Activated CD4-positive, alpha-beta T cell treated with anti-CD3 and anti-CD28 coated beads, Interleukin-2, amount 50 U/mL, for 48 hours (primary cell): ENCODE results near the gene PLP1.
"Not testable (repeated sequence)": the region's sequence is repeated elsewhere in the genome, so short reads cannot be mapped to it uniquely, and the experiment has no call there.

Source experiments
- DNase-seq, 2 experiments: peaks; one replicate each; pipeline ENCODE4 v3.0.0-alpha.2; 2020

Gene PLP1

DNA sequence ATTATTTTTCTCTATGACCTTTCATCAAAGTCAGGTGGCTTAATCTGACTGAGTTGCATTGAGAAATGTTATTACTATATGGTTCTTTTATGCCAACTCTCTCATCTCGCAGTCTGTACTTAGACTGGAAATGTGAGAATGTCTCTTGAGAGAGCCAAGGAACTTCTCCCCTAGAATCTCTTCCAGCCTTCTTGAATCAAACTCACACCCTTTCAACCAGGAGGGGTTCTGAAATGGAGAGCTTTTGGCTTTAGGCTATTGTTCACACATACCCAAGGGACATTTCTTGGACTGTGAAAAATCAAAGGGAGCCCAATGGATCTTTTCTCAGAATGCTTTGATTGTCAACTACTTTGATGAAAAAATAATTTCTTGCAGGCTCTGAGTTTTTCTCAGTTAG, 5.1 kb downstream of the PLP1 start:
- no peak for DNase-seq

DNA sequence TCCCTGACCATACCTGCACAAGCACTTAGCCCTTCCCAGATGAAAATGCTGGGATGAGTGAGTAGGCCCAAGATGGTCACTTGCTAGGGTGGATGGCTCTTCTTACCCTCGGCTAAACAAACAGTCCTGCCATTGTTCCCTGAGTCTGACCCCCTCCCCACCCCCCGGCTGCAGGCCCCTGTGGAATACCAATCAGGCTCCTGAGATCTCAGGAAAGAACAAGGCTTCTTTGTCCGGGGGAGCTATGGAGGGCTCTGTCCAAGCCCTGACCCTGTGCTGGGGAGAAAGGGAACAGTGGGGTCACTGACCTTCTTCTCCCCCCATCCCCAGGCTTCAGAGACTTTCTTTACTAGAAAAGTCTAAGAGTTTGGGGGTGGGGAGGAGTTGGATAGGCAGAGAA, 6.0 kb downstream of the PLP1 start:
- no peak for DNase-seq

DNA sequence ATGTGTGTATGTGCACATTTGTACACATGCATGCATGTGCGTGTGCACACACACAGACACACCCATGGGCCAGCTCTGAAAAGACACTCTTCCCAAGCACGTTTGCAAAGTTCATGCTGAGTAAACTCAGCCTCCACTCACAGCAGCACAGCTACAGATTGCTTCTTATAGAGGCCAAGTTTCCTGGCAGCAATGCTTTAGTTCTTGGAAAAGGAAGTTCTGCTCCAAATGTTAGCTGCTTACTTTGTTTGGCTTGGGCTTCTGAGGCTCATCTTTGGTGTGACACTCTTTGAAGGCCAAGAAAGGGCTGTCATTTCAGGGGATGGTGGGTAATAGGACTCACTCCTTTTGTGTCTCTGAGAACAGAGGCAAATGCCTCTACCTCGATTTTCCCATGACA, 6.6 kb downstream of the PLP1 start:
- DNase-seq: no peak

DNA sequence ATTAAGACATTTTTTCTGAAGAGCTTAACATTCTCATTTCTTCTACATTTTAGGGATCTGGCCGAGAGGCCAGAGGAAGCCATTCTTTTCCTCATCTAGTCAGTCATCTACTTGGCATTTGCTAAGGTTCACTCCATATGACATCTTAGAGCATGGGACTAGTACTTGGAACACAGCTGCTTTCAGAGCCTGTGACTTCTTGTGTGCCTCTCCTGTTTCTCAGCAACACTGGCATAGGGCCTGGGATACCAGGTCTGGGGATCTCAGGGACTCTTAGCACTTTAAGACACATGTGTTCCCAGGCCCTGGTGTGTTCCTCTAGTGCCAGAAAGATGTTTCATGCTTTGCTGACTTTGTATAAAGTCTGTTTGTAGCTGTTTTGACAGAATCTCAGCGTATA, 7.3 kb downstream of the PLP1 start:
- no peak for DNase-seq

DNA sequence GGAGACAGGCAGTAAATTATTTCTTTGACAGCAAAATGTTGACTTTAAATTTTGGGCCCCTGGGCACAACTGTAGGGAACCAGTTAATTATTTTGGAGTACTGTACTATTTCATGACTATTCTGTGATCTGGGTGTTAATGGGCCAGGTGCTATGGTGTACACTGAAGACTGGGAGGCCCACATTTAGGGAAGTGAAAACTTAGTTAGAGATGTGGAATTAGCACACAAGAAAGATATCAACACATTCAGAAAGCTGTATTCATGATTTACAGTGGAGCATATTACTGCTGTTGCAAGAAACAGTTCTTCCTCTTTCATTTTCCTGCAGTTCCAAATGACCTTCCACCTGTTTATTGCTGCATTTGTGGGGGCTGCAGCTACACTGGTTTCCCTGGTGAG, 12.4 kb downstream of the PLP1 start:
- no peak for DNase-seq

DNA sequence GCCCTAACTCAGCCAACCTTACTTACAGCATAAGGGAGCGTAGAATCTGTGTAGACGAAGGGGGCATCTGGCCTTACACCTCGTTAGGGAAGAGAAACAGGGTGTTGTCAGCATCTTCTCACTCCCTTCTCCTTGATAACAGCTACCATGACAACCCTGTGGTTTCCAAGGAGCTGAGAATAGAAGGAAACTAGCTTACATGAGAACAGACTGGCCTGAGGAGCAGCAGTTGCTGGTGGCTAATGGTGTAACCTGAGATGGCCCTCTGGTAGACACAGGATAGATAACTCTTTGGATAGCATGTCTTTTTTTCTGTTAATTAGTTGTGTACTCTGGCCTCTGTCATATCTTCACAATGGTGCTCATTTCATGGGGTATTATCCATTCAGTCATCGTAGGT, 14.6 kb downstream of the PLP1 start:
- DNase-seq: no peak

DNA sequence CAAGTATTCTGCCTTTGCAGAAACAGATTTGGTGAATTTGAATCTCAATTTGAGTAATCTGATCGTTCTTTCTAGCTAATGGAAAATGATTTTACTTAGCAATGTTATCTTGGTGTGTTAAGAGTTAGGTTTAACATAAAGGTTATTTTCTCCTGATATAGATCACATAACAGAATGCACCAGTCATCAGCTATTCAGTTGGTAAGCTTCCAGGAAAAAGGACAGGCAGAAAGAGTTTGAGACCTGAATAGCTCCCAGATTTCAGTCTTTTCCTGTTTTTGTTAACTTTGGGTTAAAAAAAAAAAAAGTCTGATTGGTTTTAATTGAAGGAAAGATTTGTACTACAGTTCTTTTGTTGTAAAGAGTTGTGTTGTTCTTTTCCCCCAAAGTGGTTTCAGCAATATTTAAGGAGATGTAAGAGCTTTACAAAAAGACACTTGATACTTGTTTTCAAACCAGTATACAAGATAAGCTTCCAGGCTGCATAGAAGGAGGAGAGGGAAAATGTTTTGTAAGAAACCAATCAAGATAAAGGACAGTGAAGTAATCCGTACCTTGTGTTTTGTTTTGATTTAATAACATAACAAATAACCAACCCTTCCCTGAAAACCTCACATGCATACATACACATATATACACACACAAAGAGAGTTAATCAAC, 15.3 kb downstream of the PLP1 start:
- no peak for DNase-seq

DNA sequence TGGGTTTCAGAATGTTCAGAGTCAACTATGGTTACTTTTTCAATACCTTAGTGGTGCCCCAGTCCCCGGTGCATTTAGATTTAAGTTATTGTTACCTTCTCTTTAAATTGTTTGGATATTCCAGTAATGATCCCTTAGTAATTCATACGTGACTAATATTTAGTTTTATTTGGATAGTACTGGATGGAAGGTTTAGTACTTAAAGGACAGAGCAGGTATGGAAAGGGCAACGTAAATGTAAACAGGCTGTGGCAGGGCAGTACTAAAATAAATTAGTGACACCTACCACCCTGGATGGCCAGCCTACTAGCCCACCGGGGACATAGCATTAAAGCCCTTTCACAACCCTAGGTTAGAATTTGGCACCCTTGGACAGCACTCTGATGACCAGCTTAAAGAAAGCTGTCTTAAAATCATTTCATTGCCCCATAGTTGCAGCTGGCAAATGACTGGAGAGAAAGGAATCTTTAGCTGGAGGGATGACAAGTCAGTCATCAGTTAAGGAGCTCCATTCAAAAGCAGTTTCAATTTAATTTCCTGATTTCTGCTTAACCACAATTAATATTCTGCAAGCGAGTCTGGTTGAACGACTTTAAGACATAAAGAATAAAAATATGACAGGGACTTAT, 16.4 kb downstream of the PLP1 start:
- no peak for DNase-seq

DNA sequence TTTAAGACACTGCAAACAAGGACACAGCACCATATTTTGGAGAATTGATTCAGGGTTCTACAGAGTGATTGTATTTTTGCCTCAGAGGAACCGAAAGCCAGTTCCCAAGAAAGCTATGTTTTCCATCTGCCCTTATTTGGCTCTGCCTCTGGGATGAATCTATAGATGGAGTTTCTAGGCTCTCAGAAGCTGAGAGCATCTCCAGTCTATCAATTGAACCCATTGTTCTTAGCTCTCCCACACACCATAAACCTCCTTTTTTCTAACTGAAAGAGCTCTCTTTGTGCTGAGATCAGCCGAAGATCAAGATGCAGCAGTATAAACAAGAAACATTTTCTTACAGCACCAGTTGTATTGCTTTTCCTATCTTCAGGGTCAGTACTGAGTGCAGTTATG, 16.9 kb downstream of the PLP1 start:
- DNase-seq: no peak

DNA sequence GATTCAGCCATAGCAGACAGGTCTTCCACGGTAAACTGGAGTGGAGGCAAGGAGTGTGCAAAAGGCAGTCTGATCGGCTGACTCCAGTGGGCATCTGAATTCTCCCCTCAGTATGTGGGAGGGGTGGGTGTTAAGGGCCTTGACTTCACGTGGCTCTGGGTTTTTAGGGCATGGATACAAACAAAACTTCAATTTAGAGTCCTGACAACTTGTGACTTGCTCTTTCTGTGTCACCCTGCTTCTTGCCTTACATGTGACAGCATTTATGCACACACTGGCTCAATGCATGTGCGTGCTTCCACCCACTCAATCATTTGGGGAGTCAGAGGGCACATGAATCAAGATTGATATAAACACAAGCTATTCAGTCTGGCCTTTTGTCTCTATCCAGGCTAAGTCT, 17.5 kb downstream of the PLP1 start:
- no peak for DNase-seq

DNA sequence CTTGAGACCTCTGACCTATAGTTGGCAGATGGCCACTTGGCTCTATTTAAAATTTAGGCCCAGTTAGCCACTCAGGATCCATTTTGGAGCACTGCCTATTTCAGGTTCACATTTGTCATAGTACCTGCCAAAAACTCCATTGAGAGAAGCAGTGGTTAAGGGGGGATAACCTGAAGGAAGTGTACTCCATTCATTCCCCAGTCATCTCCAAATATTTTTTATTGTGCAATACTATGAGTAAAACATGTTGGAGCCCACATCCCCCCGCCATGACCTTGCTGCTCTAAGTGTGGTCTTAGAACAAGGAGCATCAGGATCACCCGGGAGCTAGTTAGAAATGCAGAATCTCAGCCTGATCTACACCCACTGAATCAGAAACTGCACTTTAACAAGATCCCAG, 21.1 kb downstream of the PLP1 start:
- no peak for DNase-seq

DNA sequence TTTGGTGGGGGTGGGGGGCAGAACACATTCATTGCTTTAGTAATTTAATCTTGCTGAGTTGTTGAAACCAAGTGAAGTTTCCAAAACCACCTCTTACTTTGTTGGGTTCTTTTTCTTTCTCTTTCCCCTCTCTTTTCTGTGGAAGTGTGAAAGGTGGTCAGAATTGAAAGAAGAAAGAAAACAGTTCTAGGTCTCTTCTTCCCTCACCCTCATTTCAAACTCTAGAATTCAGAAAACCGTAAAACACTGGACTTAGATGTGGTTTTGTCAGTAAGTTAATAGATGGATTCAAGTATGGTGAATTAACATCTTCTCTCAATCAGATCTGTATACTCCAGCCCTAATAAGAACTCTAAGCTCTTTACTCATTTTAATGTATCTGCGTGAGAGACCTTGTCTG, 23.7 kb downstream of the PLP1 start:
- DNase-seq: no peak

DNA sequence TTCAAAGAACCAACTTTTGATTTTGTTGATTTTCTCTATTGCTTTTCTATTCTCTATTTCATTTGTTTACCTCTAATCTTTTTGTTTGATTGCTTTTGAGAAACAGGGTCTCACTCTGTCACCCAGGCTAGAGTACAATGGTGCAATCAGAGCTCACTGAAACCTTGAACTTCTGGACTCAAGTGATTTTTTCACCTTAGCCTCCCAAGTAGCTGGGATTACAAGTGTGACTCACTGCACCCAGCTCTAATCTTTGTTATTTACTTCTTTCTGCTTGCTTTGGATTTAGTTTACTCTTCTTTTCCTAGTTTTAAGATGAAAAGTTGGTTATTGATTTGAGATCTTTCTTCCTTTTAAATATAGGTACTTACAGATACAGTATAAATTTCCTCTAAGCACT, 29.2 kb downstream of the PLP1 start:
- no peak for DNase-seq

DNA sequence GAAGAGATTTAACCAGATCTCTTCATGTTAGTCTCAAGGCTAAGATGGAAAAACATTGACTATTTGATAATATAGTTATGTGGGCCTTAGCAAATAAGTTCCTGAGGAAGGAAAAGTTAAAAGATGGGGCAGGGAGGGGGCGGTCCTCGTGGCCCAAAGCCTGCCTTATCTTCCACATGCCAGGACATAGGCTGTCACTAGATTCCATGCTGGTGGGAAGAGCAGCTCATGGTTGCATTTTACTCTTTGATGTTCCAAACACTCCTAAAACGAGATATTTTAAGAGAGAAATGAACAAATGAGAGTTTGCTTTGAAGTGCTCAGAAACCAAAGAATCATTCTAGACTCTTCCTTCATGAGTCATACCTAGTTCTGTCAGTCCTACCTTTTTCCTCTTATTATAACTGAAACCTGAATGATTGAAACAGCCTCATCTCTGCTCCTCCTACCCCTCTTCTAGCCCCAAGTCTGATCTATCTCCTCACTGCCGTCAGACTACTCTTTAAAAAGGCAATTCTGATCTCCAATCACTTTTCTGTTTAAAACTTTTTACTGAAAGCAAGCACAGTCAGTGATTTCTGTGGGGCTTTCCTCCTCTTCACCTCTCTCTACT, 30.3 kb downstream of the PLP1 start:
- DNase-seq: no peak

DNA sequence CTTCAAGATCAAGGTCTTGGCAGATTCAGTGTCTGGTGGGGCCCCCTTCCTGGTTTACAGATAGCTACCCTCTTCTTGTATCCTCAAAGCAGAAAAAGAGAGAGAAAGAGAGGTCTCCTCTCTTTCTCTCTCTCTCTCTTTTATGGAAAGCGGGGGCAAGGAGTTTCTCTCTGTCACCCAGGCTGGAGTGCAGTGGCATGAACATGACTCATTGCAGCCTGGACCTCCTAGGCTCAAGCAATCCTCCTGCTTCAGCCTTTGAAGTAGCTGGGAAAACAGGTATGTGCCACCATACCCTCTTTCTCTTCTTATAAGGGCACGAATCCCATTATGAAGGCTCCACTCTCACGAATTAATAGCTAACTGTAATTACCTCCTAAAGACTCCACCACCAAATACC, 35.2 kb downstream of the PLP1 start:
- DNase-seq: no peak

DNA sequence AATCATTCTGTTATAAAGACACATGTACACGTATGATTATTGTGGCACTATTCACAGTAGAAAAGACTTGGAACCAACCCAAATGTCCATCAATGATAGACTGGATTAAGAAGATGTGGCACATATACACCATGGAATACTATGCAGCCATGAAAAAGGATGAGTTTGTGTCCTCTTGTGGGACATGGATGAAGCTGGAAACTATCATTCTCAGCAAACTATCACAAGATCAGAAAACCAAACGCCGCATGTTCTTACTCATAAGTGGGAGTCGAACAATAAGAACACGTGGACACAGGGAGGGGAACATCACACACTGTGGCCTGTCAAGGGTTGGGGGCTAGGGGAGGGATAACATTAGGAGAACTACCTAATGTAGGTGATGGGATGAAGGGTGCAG, 40.5 kb downstream of the PLP1 start:
- DNase-seq: not testable (repeated sequence)

DNA sequence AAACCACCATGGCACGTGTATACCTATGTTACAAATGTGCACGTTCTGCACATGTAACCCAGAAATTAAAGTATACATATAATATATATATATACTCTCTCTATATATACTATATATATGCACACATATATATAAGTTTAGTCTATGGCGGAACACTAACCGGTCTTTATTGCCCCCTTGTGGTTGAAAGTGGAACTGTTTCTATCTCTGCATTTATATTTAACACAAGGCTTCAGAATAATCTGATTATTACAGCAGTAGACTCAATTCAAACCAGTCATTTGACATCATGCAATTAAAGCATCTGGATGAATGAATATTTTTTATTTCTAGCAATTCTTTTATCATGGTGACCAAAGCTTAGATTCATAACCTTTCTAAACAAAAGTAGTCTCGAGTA, 40.9 kb downstream of the PLP1 start:
- DNase-seq: no peak

DNA sequence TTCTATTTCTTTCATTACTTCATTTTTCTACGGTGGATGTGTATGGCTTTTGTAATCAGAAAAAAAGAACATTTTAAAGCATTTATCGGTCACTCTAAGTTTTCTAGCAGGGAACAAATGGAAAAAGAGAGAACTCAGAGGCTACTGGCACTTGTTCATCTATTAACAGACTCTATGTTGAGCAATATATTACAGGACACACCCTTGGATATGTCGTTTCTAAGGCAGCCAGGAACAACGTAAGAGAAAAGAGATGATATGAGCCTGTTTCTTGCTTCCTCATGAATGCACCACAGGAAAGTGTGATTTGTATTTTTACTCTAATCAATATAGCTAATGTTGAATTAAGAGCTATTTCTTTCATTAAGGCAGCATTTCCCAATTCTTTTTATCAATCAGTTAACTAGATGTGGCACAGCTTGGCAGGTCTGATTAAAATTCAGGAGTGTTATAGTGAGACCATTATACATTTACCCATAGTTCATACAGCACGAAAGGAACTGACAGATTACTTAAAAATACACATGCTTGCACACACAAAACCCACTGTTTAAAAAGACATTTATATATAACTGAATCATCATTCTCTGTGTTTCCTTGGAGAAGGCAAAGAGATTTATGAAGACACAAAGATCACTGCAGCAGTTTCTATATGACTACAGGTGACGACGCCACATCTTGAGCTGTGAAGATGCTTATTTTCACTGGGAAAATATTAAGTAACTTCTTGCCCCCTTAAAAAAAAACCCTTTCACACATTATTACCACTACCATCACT, 42.4 kb downstream of the PLP1 start:
- no peak for DNase-seq

DNA sequence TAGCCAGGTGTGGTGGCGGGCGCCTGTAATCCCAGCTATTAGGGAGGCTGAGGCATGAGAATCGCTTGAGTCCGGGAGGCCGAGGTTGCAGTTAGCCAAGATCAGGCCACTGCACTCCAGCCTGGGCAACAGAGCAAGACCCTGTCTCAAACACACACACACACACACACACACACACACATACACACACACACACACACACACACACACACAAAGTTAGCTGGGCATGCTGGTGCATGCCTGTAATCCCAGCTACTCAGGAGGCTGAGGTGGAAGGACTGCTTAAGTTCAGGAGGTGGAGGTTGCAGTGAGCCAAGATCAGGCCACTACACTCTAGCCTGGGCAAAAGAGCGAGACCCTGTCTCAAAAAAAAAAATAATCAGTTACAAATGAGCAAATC, 44.2 kb downstream of the PLP1 start:
- DNase-seq: not testable (repeated sequence)

DNA sequence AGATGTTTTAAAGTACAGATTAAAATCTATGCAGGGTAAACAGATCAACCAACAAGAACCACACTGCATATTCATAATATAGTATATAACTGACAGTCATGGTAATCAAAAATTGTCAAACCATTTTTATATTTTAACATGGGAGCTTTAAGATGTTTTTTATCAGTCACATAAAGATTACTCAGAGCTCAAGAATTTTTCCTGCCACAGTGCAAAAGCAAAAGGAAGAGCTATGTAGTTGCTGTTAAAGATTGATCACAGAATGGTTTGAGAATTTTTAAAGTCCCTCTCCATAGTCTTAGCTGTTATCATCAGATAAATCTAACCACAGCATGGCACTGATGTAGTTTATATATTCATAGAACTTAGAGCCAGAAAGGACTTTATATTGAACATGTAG, 47.0 kb downstream of the PLP1 start:
- no peak for DNase-seq

DNA sequence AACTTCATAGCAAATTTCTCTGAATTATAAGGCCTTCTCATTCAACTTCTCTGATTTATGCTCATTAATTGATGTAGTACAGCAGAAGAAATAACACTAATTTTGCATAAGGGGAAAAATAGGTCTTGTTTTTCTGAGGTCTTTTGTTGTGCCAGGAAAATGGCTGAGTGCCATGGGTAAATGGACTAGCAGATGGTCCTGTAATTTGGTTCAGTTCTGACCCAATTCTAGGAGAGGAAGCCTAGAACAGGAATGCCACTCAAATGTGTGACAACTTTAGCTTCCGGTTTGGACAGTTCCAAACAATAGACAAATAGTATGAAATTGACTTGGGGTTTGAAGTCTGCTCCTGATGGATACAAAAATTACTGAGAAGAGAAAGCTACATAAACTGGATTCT, 49.2 kb downstream of the PLP1 start:
- no peak for DNase-seq

DNA sequence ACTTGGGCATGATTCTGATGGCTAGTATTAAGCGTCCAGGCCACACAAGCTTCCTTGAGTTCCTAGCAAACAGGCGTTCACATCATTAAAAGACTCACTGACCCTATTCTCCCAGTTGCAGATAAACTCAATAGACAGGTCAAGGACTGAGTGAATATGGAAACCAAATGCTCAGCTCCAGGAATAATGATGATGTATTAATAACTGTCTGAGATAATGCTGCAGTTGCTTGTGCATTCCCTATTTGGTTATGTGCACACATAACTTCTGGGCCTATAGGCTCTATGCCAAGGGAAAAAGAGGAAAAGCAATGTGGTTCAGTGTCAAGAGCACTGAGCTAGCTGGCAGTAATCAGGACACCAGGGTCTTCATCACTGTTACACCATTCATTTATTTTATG, 51.9 kb downstream of the PLP1 start:
- no peak for DNase-seq

DNA sequence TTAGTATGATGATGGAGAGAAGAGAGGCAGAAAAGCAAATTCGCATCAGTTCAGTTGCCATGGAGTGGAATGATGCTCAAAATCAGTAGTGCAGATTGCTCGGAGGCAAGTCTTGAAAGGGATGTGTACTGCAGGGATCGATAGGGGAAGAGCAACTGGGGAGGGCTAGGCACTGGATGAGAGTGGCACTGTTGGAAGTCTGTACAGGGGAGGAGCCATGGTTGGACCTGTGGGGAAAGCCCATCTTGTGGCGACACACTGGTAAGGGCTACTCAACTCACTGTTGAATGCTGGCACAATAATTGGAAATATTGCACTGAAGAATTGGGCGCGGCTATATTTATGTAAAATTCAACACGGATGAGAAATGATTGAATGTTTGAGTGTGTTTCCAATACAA, 54.2 kb downstream of the PLP1 start:
- no peak for DNase-seq

DNA sequence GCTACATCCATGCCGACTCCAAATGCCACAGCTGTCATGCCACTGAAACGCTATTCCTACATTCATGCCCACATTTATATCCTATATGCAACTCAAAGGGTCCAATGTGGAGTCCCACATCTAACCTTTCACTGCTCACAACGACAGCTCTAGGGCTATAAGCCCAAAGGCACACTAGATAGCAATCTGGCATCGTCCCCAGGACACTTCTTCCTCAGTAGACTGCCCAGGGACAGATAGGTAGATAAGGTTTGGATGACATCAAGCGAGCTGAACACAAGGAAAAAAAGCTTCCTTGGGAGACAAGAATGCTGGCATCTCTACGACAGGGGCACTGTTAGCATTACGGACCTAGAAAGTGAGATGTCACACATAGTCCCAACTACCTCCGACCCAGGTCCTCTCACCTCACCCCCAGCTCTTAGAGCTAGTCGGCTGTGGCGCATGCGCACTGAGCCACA, 54.7 kb downstream of the PLP1 start:
- peak in 1 of 2 experiments; percentile 69 for DNase-seq
